H9 (cell line): Measurements from ENCODE around the gene OTOGL. TPM values are rescaled to one million over a fixed set of nuclear protein-coding genes. Genes with fewer than 3 reads are reported as not detected.

ENCODE experiments used
- DNase-seq: peaks from one replicate; pipeline ENCODE4 v3.0.0-alpha.2; 2017
- H2AFZ ChIP-seq: one replicate; pipeline ENCODE4 v1.6.1; 2013; ENCODE audit warnings: mild to moderate bottlenecking, low read length, control low read depth, moderate library complexity
- H2AK5ac ChIP-seq: 2 replicates; pipeline ENCODE4 v1.6.1; 2013; ENCODE audit warnings: low read length, control low read depth, mixed read lengths; ENCODE audit not compliant: insufficient read length
- H2BK120ac ChIP-seq: one replicate; pipeline ENCODE4 v1.6.1; 2013; ENCODE audit warnings: low read depth, mild to moderate bottlenecking, low read length, control low read depth, inconsistent platforms; ENCODE audit not compliant: poor library complexity, severe bottlenecking
- H2BK12ac ChIP-seq: 2 replicates; pipeline ENCODE4 v1.6.1; 2013; ENCODE audit warnings: low read length, control low read depth, mixed read lengths, low read depth; ENCODE audit not compliant: insufficient read length
- H2BK15ac ChIP-seq: 2 replicates; pipeline ENCODE4 v1.6.1; 2013; ENCODE audit warnings: low read depth, low read length, control low read depth
- H2BK20ac ChIP-seq: one replicate; pipeline ENCODE4 v1.6.1; 2013; ENCODE audit warnings: low read depth, mild to moderate bottlenecking, low read length, control low read depth, inconsistent platforms; ENCODE audit not compliant: poor library complexity, severe bottlenecking
- H2BK5ac ChIP-seq: 2 replicates; pipeline ENCODE4 v1.6.1; 2013; ENCODE audit warnings: low read length, control low read depth, mixed read lengths; ENCODE audit not compliant: insufficient read length
- H3K14ac ChIP-seq: 2 replicates; pipeline ENCODE4 v1.6.1; 2013; ENCODE audit warnings: low read length, control low read depth; ENCODE audit not compliant: insufficient read depth
- H3K18ac ChIP-seq: 2 replicates; pipeline ENCODE4 v1.6.1; 2013; ENCODE audit warnings: low read depth, mild to moderate bottlenecking, mixed read lengths, low read length, control low read depth; ENCODE audit not compliant: insufficient read length
- H3K23ac ChIP-seq: 2 replicates; pipeline ENCODE4 v1.6.1; 2013; ENCODE audit warnings: low read length, control low read depth, mixed read lengths, low read depth; ENCODE audit not compliant: insufficient read length
- H3K23me2 ChIP-seq: 2 replicates; pipeline ENCODE4 v1.6.1; 2013; ENCODE audit warnings: low read depth, mild to moderate bottlenecking, mixed read lengths, low read length, control low read depth; ENCODE audit not compliant: insufficient read length, poor library complexity, severe bottlenecking
- H3K27ac ChIP-seq: 2 replicates; pipeline ENCODE4 v1.5.1; 2013; ENCODE audit warnings: low read length, control low read depth, mixed read lengths, low read depth; ENCODE audit not compliant: insufficient read length
- H3K27me3 ChIP-seq: 2 replicates; pipeline ENCODE4 v1.6.1; 2013; ENCODE audit warnings: low read length, control low read depth, inconsistent platforms; ENCODE audit not compliant: insufficient read depth
- H3K4ac ChIP-seq: 2 replicates; pipeline ENCODE4 v1.6.1; 2013; ENCODE audit warnings: low read depth, mild to moderate bottlenecking, control low read depth, inconsistent platforms, low read length, moderate library complexity
- H3K4me1 ChIP-seq: 2 replicates; pipeline ENCODE4 v1.6.1; 2013; ENCODE audit warnings: low read length, control low read depth, inconsistent platforms; ENCODE audit not compliant: insufficient read depth
- H3K4me2 ChIP-seq: 2 replicates; pipeline ENCODE4 v1.6.1; 2013; ENCODE audit warnings: low read length, control low read depth, mixed read lengths; ENCODE audit not compliant: insufficient read length, insufficient read depth
- H3K56ac ChIP-seq: 2 replicates; pipeline ENCODE4 v1.6.1; 2013; ENCODE audit warnings: low read depth, mild to moderate bottlenecking, mixed read lengths, low read length, control low read depth; ENCODE audit not compliant: insufficient read length
- H3K79me1 ChIP-seq: 2 replicates; pipeline ENCODE4 v1.6.1; 2013; ENCODE audit warnings: low read depth, mild to moderate bottlenecking, moderate library complexity, low read length, control low read depth, inconsistent platforms; ENCODE audit not compliant: insufficient read depth, poor library complexity, severe bottlenecking
- H3K79me2 ChIP-seq: 2 replicates; pipeline ENCODE4 v1.6.1; 2013; ENCODE audit warnings: low read length, control low read depth, inconsistent platforms; ENCODE audit not compliant: insufficient read depth
- H3K9ac ChIP-seq: 2 replicates; pipeline ENCODE4 v1.6.1; 2013; ENCODE audit warnings: low read length, control low read depth, mixed read lengths; ENCODE audit not compliant: insufficient read length; ENCODE audit errors: extremely low read depth
- H3K9me3 ChIP-seq: one replicate; pipeline ENCODE4 v1.6.1; 2013; ENCODE audit warnings: low read depth, low read length, inconsistent platforms; ENCODE audit not compliant: control insufficient read depth
- H3T11ph ChIP-seq: one replicate; pipeline ENCODE4 v1.6.1; 2013; ENCODE audit warnings: mild to moderate bottlenecking, low read length, control low read depth, inconsistent platforms
- H4K20me1 ChIP-seq: one replicate; pipeline ENCODE4 v1.6.1; 2013; ENCODE audit not compliant: control insufficient read depth, insufficient read length, insufficient read depth
- H4K5ac ChIP-seq: 2 replicates; pipeline ENCODE4 v1.6.1; 2013; ENCODE audit warnings: low read depth, mild to moderate bottlenecking, mixed read lengths, low read length, control low read depth; ENCODE audit not compliant: insufficient read length
- H4K8ac ChIP-seq: replicated peaks from 2 replicates; pipeline ENCODE4 v1.6.1; 2013; ENCODE audit warnings: low read length, control low read depth, mixed read lengths, low read depth; ENCODE audit not compliant: insufficient read length
- H4K91ac ChIP-seq: 2 replicates; pipeline ENCODE4 v1.6.1; 2013; ENCODE audit warnings: low read depth, mild to moderate bottlenecking, moderate library complexity, mixed read lengths, low read length, control low read depth; ENCODE audit not compliant: insufficient read length
- H3K27ac Mint-ChIP-seq, 3 experiments: 2 replicates in 2 of 3; 3 replicates in 1 of 3; pipeline ENCODE4 v1.8.0; 2020 to 2021; ENCODE audit warnings: mixed read lengths in 3 of 3, mild to moderate bottlenecking in 1 of 3, moderate library complexity in 1 of 3
- H3K27me3 Mint-ChIP-seq: 2 replicates; pipeline ENCODE4 v1.8.0; 2021; ENCODE audit warnings: low read depth, mild to moderate bottlenecking, moderate library complexity, mixed read lengths
- H3K36me3 Mint-ChIP-seq, 3 experiments: 2 replicates in 2 of 3; 3 replicates in 1 of 3; pipeline ENCODE4 v1.8.0; 2020 to 2021; ENCODE audit warnings: low read depth in 3 of 3, mixed read lengths in 3 of 3; ENCODE audit not compliant: insufficient read depth in 1 of 3
- H3K4me1 Mint-ChIP-seq, 2 experiments: 2 replicates each; pipeline ENCODE4 v1.8.0; 2020; ENCODE audit warnings: mixed read lengths in 2 of 2
- H3K4me3 Mint-ChIP-seq, 2 experiments: 2 replicates in 1 of 2; 3 replicates in 1 of 2; pipeline ENCODE4 v1.8.0; 2020 to 2021; ENCODE audit warnings: mild to moderate bottlenecking in 2 of 2, mixed read lengths in 2 of 2, moderate library complexity in 1 of 2
- H3K9me3 Mint-ChIP-seq, 2 experiments: 2 replicates in 1 of 2; 3 replicates in 1 of 2; pipeline ENCODE4 v1.8.0; 2020; ENCODE audit warnings: mild to moderate bottlenecking in 2 of 2, mixed read lengths in 2 of 2, moderate library complexity in 1 of 2
- CTCF ChIP-seq: fragments of 200-600 bp; sonication (generic); conservative IDR thresholded peaks from 3 replicates; pipeline ENCODE4 v1.8.0; 2021; ENCODE audit warnings: antibody characterized with exemption, mild to moderate bottlenecking
- WGBS: extraction: QIAGEN DNeasy Blood & Tissue Kit; methylation state at CpG from one replicate; pipeline ENCODE4 v1.1.7; 2013; ENCODE audit warnings: missing lambda C conversion rate, low lambda C conversion rate, mixed read lengths; ENCODE audit not compliant: insufficient read length; ENCODE audit errors: extremely low coverage; 5-methylcytosine and 5-hydroxymethylcytosine counted together
- total RNA-seq: library from RNA; stranded (reverse); gene quantifications from 2 replicates; pipeline ENCODE4 v1.2.1, GENCODE V29; 2021

Gene OTOGL
- total RNA-seq, 1 experiment from 2014 or later: 0.11 TPM

GRCh38 chr12:80100591-80100990, 1.3 kb downstream of the OTOGL start:
- no peak overlapping the region for H4K5ac ChIP-seq
- H3T11ph ChIP-seq: no peak overlapping the region
- H3K4ac ChIP-seq: no peak overlapping the region
- no peak overlapping the region for H2AK5ac ChIP-seq
- H2BK5ac ChIP-seq: no peak overlapping the region
- no peaks in the 10 kb centered on the region for H3K9me3 Mint-ChIP-seq
- no peaks in the 10 kb centered on the region for H4K20me1 ChIP-seq
- H3K23ac ChIP-seq: no peak overlapping the region
- no peak overlapping the region for H3K14ac ChIP-seq
- no peaks in the 10 kb centered on the region; the same call in 1 of the 2 replicates for H3K27me3 Mint-ChIP-seq
- H3K4me1 ChIP-seq: no peaks in the 10 kb centered on the region
- DNase-seq: no peak
- no peaks in the 10 kb centered on the region for H3K23me2 ChIP-seq
- no peak for TF ChIP-seq CTCF
- H3K4me1 Mint-ChIP-seq: no peaks in the 10 kb centered on the region
- no peak overlapping the region for H2AFZ ChIP-seq
- H3K9ac ChIP-seq: no peak overlapping the region
- H2BK20ac ChIP-seq: no peak overlapping the region
- no peak overlapping the region for H3K4me3 Mint-ChIP-seq
- H4K8ac ChIP-seq: no peak overlapping the region
- no peak overlapping the region for H3K4me2 ChIP-seq
- H3K9me3 ChIP-seq: no peaks in the 10 kb centered on the region
- no peaks in the 10 kb centered on the region for H3K79me1 ChIP-seq
- no peaks in the 10 kb centered on the region for H3K27me3 ChIP-seq
- no peak overlapping the region for H2BK12ac ChIP-seq
- no peak overlapping the region for H3K27ac ChIP-seq
- H3K18ac ChIP-seq: no peak overlapping the region
- WGBS: no CpG with 5 or more reads among the region's 1 CpG
- H3K79me2 ChIP-seq: no peaks in the 10 kb centered on the region
- no peak overlapping the region for H3K56ac ChIP-seq
- H4K91ac ChIP-seq: no peak overlapping the region
- no peak overlapping the region for H3K27ac Mint-ChIP-seq
- H3K36me3 Mint-ChIP-seq: no peaks in the 10 kb centered on the region
- no peak overlapping the region for H2BK120ac ChIP-seq
- H2BK15ac ChIP-seq: no peak overlapping the region
